Memory B cell (primary cell): ENCODE data around the gene HNF1A.
A peak's percentile ranks its signal among the peaks of the same experiment; 100 is the strongest.
"Not testable (repeated sequence)": the region's sequence is repeated elsewhere in the genome, so short reads cannot be mapped to it uniquely, and the experiment has no call there.

Source experiments
- ATAC-seq: fragments of 150-1000 bp; cut with Tn5 transposase; 2 replicates; pipeline ENCODE4 v1.10.0; 2021; ENCODE audit warnings: low read depth, mild to moderate bottlenecking, moderate library complexity
- DNase-seq, 2 donors: peaks; one replicate each; pipeline ENCODE4 v3.0.0; 2022; ENCODE audit warnings: low spot score in 2 of 2
- H3K27ac Mint-ChIP-seq: one replicate; pipeline ENCODE4 v1.8.0; 2022; ENCODE audit warnings: mild to moderate bottlenecking, moderate library complexity, mixed read lengths
- H3K27me3 Mint-ChIP-seq: one replicate; pipeline ENCODE4 v1.8.0; 2022; ENCODE audit warnings: mixed read lengths
- H3K36me3 Mint-ChIP-seq: one replicate; pipeline ENCODE4 v1.8.0; 2022; ENCODE audit warnings: mild to moderate bottlenecking, mixed read lengths
- H3K4me1 Mint-ChIP-seq: one replicate; pipeline ENCODE4 v1.8.0; 2022; ENCODE audit warnings: mixed read lengths
- H3K4me3 Mint-ChIP-seq: one replicate; pipeline ENCODE4 v1.8.0; 2022; ENCODE audit warnings: mild to moderate bottlenecking, moderate library complexity, mixed read lengths
- H3K9me3 Mint-ChIP-seq: one replicate; pipeline ENCODE4 v1.8.0; 2022; ENCODE audit warnings: mixed read lengths

HNF1A gene

DNA sequence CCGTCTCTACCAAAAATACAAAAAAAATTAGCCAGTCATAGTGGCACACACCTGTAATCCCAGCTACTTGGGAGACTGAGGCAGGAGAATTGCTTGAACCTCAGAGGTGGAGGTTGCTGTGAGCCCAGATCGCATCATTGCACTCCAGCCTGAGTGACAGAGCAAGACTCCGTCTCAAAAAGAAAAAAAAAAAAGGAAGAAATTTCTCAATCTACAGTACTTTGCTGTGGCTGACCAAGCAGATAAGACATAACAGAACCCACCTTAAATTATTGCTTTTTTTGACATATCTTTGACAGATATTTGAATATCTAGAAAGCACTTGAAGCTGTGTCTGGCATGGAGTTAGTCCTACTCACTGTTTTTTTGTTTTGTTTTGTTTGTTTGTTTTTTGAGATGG, 34.9 kb upstream of the HNF1A start:
- ATAC-seq: no peak
- Mint-ChIP-seq H3K4me3 (no peak overlapping the region), H3K4me1 (peaks cover 2% of the 10 kb centered on the region), H3K9me3 (peaks cover 2% of the 10 kb centered on the region), H3K27ac (no peak overlapping the region), H3K27me3 (peaks cover 4% of the 10 kb centered on the region), H3K36me3 (peaks cover 5% of the 10 kb centered on the region)
- DNase-seq: no peak

DNA sequence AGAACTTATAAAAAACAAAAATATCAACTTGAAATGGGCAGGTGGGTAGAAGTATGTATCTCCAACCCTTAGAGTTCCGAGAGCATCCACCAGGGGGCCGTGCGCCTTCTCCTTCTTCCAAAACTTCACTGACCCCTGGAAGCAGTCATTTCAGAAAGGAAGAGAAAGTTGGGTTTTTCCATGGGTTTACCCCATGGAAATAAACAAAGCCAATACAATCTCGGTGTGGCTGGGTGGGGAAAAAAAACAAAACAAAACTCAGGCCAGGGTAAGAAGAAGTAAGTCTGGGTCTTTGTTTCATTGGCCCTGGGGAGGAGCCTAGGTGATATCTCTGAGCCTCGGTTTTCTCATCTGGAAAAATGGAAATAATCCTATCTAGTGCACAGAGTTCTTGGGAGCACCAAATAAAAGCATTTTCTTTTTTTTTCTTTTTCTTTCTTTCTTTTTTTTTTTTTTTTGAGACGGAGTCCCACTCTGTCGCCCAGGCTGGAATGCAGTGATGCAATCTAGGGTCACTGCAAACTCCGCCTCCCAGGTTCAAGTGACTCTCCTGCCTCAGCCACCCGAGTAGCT, 33.6 kb upstream of the HNF1A start:
- peaks cover 5% of the 10 kb centered on the region for H3K36me3 Mint-ChIP-seq
- peak; percentile 53 for ATAC-seq
- H3K27me3 Mint-ChIP-seq: peaks cover under 1% of the 10 kb centered on the region
- peaks cover 2% of the 10 kb centered on the region for H3K9me3 Mint-ChIP-seq
- no peak overlapping the region for H3K4me3 Mint-ChIP-seq
- H3K27ac Mint-ChIP-seq: no peak overlapping the region
- DNase-seq: peak; percentile 19 to 31
- H3K4me1 Mint-ChIP-seq: peaks cover 2% of the 10 kb centered on the region

DNA sequence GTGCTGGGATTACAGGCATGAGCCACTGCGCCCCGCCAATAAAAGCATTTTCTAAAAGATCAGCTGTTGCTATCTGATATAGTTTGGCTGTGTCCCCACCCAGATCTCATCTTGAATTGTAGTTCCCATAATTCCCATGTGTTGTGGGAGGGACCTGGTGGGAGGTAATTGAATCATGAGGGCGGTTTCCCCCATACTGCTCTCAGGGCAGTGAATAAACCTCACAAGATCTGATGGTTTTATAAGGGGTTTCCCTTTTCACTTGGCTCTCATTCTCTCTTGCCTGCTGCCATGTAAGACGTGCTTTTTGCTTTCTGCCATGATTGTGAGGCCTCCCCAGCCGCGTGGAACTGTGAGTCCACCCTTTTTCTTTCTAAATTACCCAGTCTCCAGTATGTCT, 32.8 kb upstream of the HNF1A start:
- not testable (repeated sequence) for H3K4me1 Mint-ChIP-seq, H3K27me3 Mint-ChIP-seq, H3K36me3 Mint-ChIP-seq, H3K4me3 Mint-ChIP-seq, H3K9me3 Mint-ChIP-seq, ATAC-seq, DNase-seq, H3K27ac Mint-ChIP-seq

GRCh38 chr12:120950260-120950799, 28.0 kb upstream of the HNF1A start:
- not testable (repeated sequence) for H3K9me3 Mint-ChIP-seq, H3K27me3 Mint-ChIP-seq, DNase-seq, H3K27ac Mint-ChIP-seq, ATAC-seq, H3K4me1 Mint-ChIP-seq, H3K36me3 Mint-ChIP-seq, H3K4me3 Mint-ChIP-seq

DNA sequence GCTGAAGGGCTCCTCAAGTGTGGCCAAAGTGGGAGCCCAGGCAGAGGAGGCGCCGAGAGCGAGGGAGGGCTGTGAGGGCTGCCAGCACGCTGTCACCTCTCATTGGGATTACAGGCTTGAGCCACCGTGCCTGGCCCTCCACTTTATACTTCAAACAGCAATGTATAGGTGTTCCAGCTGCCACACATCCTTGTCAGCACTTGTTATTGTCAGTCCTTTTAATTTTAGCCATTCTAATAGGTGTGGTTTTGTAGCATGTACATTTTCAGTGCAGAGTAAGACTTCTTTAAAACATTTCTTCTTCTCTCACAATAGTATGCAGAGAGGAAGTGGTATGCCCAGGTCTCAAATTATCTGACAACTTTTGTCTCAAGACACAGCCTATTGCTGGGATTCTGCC, 27.5 kb upstream of the HNF1A start:
- H3K27me3 Mint-ChIP-seq: no peaks in the 10 kb centered on the region
- ATAC-seq (no peak), DNase-seq (no peak)
- no peaks in the 10 kb centered on the region for H3K9me3 Mint-ChIP-seq
- no peak overlapping the region for H3K4me3 Mint-ChIP-seq
- no peaks in the 10 kb centered on the region for H3K4me1 Mint-ChIP-seq
- H3K27ac Mint-ChIP-seq: no peak overlapping the region
- H3K36me3 Mint-ChIP-seq: no peaks in the 10 kb centered on the region

GRCh38 chr12:120955232-120955631, 23.1 kb upstream of the HNF1A start:
- ATAC-seq (no peak), DNase-seq (no peak)
- no peak overlapping the region for H3K4me3 Mint-ChIP-seq
- peaks cover 5% of the 10 kb centered on the region for H3K27me3 Mint-ChIP-seq
- no peaks in the 10 kb centered on the region for H3K9me3 Mint-ChIP-seq
- H3K27ac Mint-ChIP-seq: no peak overlapping the region
- H3K36me3 Mint-ChIP-seq: no peaks in the 10 kb centered on the region
- H3K4me1 Mint-ChIP-seq: peaks cover 2% of the 10 kb centered on the region

GRCh38 chr12:120956579-120957300, 21.6 kb upstream of the HNF1A start:
- H3K27ac Mint-ChIP-seq: no peak overlapping the region
- no peak overlapping the region for H3K4me3 Mint-ChIP-seq
- H3K27me3 Mint-ChIP-seq: peaks cover 5% of the 10 kb centered on the region
- H3K9me3 Mint-ChIP-seq: no peaks in the 10 kb centered on the region
- DNase-seq: no peak
- H3K4me1 Mint-ChIP-seq: peaks cover 2% of the 10 kb centered on the region
- no peak for ATAC-seq
- H3K36me3 Mint-ChIP-seq: no peaks in the 10 kb centered on the region

DNA sequence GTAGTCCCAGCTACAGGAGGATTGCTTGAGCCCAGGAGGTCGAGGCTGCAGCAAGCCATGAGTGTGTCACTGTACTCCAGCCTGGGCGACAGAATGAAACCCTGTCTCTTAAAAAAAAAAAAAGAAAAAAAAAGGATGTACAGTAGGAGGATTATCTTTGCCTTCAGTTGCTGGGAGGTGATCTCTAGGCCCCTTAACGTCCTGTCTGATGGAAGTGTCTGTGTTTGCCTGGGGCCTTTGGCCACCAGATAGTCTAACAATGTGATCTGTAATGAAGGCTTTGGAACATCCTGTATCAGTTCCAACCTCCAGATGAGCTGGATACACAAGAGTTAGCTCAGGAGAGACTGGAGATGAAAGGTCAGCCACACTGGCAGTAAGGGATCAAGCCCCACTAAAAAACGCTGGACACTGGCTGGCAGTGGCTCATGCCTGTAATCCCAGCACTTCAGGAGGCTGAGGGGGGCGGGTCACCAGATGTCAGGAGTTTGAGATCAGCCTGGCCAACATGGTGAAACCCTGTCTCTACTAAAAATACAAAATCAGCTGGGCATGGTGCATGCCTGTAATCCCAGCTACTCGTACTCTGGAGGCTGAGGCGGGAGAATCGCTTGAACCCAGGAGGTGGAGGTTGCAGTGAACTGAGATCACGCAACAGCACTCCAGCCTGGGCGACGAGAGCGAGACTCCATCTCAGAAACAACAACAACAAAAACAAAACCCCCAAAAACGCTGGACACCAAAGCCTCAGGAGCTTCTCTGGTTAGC, 19.0 kb upstream of the HNF1A start:
- Mint-ChIP-seq H3K4me3 (no peak overlapping the region), H3K9me3 (no peaks in the 10 kb centered on the region), H3K4me1 (peaks cover 2% of the 10 kb centered on the region), H3K27me3 (peaks cover 6% of the 10 kb centered on the region), H3K36me3 (no peaks in the 10 kb centered on the region), H3K27ac (no peak overlapping the region)
- ATAC-seq (no peak), DNase-seq (no peak)

GRCh38 chr12:120960657-120961056, 17.7 kb upstream of the HNF1A start:
- no peak overlapping the region for H3K27ac Mint-ChIP-seq
- no peak for DNase-seq
- H3K4me3 Mint-ChIP-seq: no peak overlapping the region

GRCh38 chr12:120961604-120962531, 16.5 kb upstream of the HNF1A start:
- H3K9me3 Mint-ChIP-seq: no peaks in the 10 kb centered on the region
- peaks cover 6% of the 10 kb centered on the region for H3K27me3 Mint-ChIP-seq
- H3K27ac Mint-ChIP-seq: no peak overlapping the region
- no peak for ATAC-seq
- no peak overlapping the region for H3K4me3 Mint-ChIP-seq
- H3K4me1 Mint-ChIP-seq: peaks cover 2% of the 10 kb centered on the region
- no peaks in the 10 kb centered on the region for H3K36me3 Mint-ChIP-seq
- no peak for DNase-seq

More at GRCh38 chr12:120960657-120961056, 17.7 kb upstream of the HNF1A start:
- H3K9me3 Mint-ChIP-seq: no peaks in the 10 kb centered on the region
- H3K36me3 Mint-ChIP-seq: no peaks in the 10 kb centered on the region
- no peak for ATAC-seq
- H3K4me1 Mint-ChIP-seq: peaks cover 2% of the 10 kb centered on the region
- H3K27me3 Mint-ChIP-seq: peaks cover 8% of the 10 kb centered on the region

- no peak for ATAC-seq
- peaks cover 6% of the 10 kb centered on the region for H3K27me3 Mint-ChIP-seq
- no peak overlapping the region for H3K4me3 Mint-ChIP-seq
- no peak for DNase-seq
- no peaks in the 10 kb centered on the region for H3K9me3 Mint-ChIP-seq
- H3K36me3 Mint-ChIP-seq: no peaks in the 10 kb centered on the region
- no peak overlapping the region for H3K27ac Mint-ChIP-seq
- H3K4me1 Mint-ChIP-seq: peaks cover 2% of the 10 kb centered on the region
Observed at GRCh38 chr12:120962532-120963020, 15.8 kb upstream of the HNF1A start.

- DNase-seq (no peak), ATAC-seq (no peak)
- no peak overlapping the region for H3K4me3 Mint-ChIP-seq
- H3K27me3 Mint-ChIP-seq: peaks cover 4% of the 10 kb centered on the region
- H3K9me3 Mint-ChIP-seq: no peaks in the 10 kb centered on the region
- peaks cover 2% of the 10 kb centered on the region for H3K4me1 Mint-ChIP-seq
- no peaks in the 10 kb centered on the region for H3K36me3 Mint-ChIP-seq
- no peak overlapping the region for H3K27ac Mint-ChIP-seq
Observed at GRCh38 chr12:120964298-120964697, 14.0 kb upstream of the HNF1A start.

GRCh38 chr12:120965534-120966091, 12.7 kb upstream of the HNF1A start:
- no peaks in the 10 kb centered on the region for H3K4me1 Mint-ChIP-seq
- ATAC-seq: no peak
- H3K9me3 Mint-ChIP-seq: no peaks in the 10 kb centered on the region
- peaks cover 7% of the 10 kb centered on the region for H3K27me3 Mint-ChIP-seq
- no peak overlapping the region for H3K27ac Mint-ChIP-seq
- DNase-seq: no peak
- H3K4me3 Mint-ChIP-seq: no peak overlapping the region
- no peaks in the 10 kb centered on the region for H3K36me3 Mint-ChIP-seq
